PC-3 (cell line): ENCODE data around the gene IFT172. TPM values are rescaled to one million over a fixed set of nuclear protein-coding genes. Genes with fewer than 3 reads are reported as not detected.

ENCODE experiments used
- ATAC-seq: fragments of 200-7000 bp; cut with Tn5 transposase; 2 replicates; pipeline ENCODE4 v1.9.1; 2020; ENCODE audit warnings: mild to moderate bottlenecking, moderate library complexity
- BruUV-seq: library from RNA; stranded (reverse); fragments of 400-500 nt; replicated peaks from 2 replicates; lab custom pipeline; 2021; lab: Mats Ljungman, UMichigan
- CTCF ChIA-PET: fragments of 300-600 bp; sonication (Branson Sonifier 250); formaldehyde crosslinking; loops from one replicate; lab custom pipeline; 2022; ENCODE audit warnings: antibody characterized with exemption; lab: Charles Lee
- POLR2A ChIA-PET: fragments of 300-600 bp; sonication (Branson Sonifier 250); formaldehyde crosslinking; loops from one replicate; lab custom pipeline; 2022; ENCODE audit warnings: antibody characterized with exemption; ENCODE audit not compliant: unreplicated experiment; lab: Charles Lee
- DNase-seq: peaks from one replicate; pipeline ENCODE4 v3.0.0-alpha.2; 2015
- H2AFZ ChIP-seq: fragments of 300-600 bp; sonication (generic); 2 replicates; pipeline ENCODE4 v1.6.0; 2016; ENCODE audit warnings: antibody characterized with exemption, low read length
- H3F3A ChIP-seq: fragments of 300-600 bp; sonication (generic); one replicate; pipeline ENCODE4 v1.6.0; 2017; ENCODE audit warnings: antibody characterized with exemption, low read length, control low read depth, mild to moderate bottlenecking; ENCODE audit not compliant: unreplicated experiment
- H3K27ac ChIP-seq: fragments of 300-600 bp; sonication (generic); 2 replicates; pipeline ENCODE4 v1.5.1; 2016; ENCODE audit warnings: mild to moderate bottlenecking, low read length
- H3K27me3 ChIP-seq: fragments of 300-600 bp; sonication (generic); 2 replicates; pipeline ENCODE4 v1.6.1; 2016; ENCODE audit warnings: low read length, mixed read lengths
- H3K36me3 ChIP-seq: fragments of 300-600 bp; sonication (generic); 2 replicates; pipeline ENCODE4 v1.6.1; 2016; ENCODE audit warnings: low read depth, mixed run types, low read length, mixed read lengths
- H3K4me1 ChIP-seq: fragments of 300-600 bp; sonication (generic); 2 replicates; pipeline ENCODE4 v1.5.1; 2016; ENCODE audit warnings: low read length; ENCODE audit not compliant: insufficient read depth
- H3K4me2 ChIP-seq: fragments of 300-600 bp; sonication (generic); 2 replicates; pipeline ENCODE4 v1.6.0; 2016; ENCODE audit warnings: low read length
- H3K4me3 ChIP-seq: fragments of 300-600 bp; sonication (generic); 2 replicates; pipeline ENCODE4 v1.5.1; 2016; ENCODE audit warnings: mild to moderate bottlenecking, low read length, mixed read lengths
- H3K79me2 ChIP-seq: fragments of 300-600 bp; sonication (generic); 2 replicates; pipeline ENCODE4 v1.6.1; 2017; ENCODE audit warnings: low read length, mixed read lengths
- H3K9ac ChIP-seq: fragments of 300-600 bp; sonication (generic); 2 replicates; pipeline ENCODE4 v1.6.0; 2016; ENCODE audit warnings: mild to moderate bottlenecking, low read length
- H3K9me2 ChIP-seq: fragments of 300-600 bp; sonication (generic); replicated peaks from 2 replicates; pipeline ENCODE4 v1.6.1; 2016; ENCODE audit warnings: mixed run types, low read length, mixed read lengths
- H3K9me3 ChIP-seq: fragments of 300-600 bp; sonication (generic); 2 replicates; pipeline ENCODE4 v1.6.1; 2016; ENCODE audit warnings: low read length, mixed read lengths
- H4K20me1 ChIP-seq: fragments of 300-600 bp; sonication (generic); 2 replicates; pipeline ENCODE4 v1.6.1; 2016; ENCODE audit warnings: low read length, mixed read lengths
- CTCF ChIP-seq: fragments of 300-600 bp; sonication (generic); conservative IDR thresholded peaks from 2 replicates; pipeline ENCODE4 v1.5.1; 2017; ENCODE audit warnings: antibody characterized with exemption, low read depth, mild to moderate bottlenecking, low read length
- EZH2 ChIP-seq: fragments of 300-600 bp; sonication (generic); IDR thresholded peaks from one replicate; pipeline ENCODE4 v1.6.1; 2017; ENCODE audit warnings: antibody characterized with exemption, mild to moderate bottlenecking, low read length; ENCODE audit not compliant: unreplicated experiment
- EZH2phosphoT487 ChIP-seq: fragments of 300-600 bp; sonication (generic); IDR thresholded peaks from 2 replicates; pipeline ENCODE4 v1.6.1; 2018; ENCODE audit warnings: mild to moderate bottlenecking, antibody characterized with exemption, low read length, borderline replicate concordance
- intact Hi-C: fragments of 100-400 bp; cut with micrococcal nuclease; formaldehyde crosslinking; loops from 2 replicates; pipeline ENCODE4 v1.9.0; 2023
- total RNA-seq: library from RNA; depleted of rRNA; stranded (reverse); fragments of >200 nt; gene quantifications from 2 replicates; pipeline ENCODE4 v1.2.3, GENCODE V29; 2014

Gene IFT172
- total RNA-seq, 1 experiment from 2014 or later, result 22.9 TPM

GRCh38 chr2:27495840-27496356 lies 6.4 kb upstream of the IFT172 start:
- ChIA-PET CTCF (interaction anchor here (0.6 kb wide), 1 partner anchor 36 kb away, joined by 3 read pairs; no protein-coding TSS in a partner anchor), POLR2A (no interaction called here)
- H3K27ac ChIP-seq, result no peak overlapping the region
- no peaks in the 10 kb centered on the region for H3K79me2 ChIP-seq
- no peaks in the 10 kb centered on the region for H3K9me3 ChIP-seq
- no peaks in the 10 kb centered on the region for H3K27me3 ChIP-seq
- H3K4me2 ChIP-seq, result peak overlapping the region; percentile 100; the same call in 1 of the 2 replicates
- H4K20me1 ChIP-seq, result no peaks in the 10 kb centered on the region
- no peak for DNase-seq
- no peaks in the 10 kb centered on the region for H3F3A ChIP-seq
- H3K4me3 ChIP-seq, result no peak overlapping the region
- no peak for ATAC-seq
- no TSS peak for BruUV-seq
- H3K9ac ChIP-seq, result no peak overlapping the region
- no peaks in the 10 kb centered on the region for H3K36me3 ChIP-seq
- H3K4me1 ChIP-seq, result 0 out of 2 replicates have a peak, but pooled peaks cover 3% of the 10 kb centered on the region
- intact Hi-C loops, result no loop called here
- TF ChIP-seq EZH2phosphoT487 (no peak), EZH2 (no peak), CTCF (no peak)
- H3K9me2 ChIP-seq, result no peaks in the 10 kb centered on the region
- H2AFZ ChIP-seq, result peak overlapping the region; percentile 100; the same call in 1 of the 2 replicates

GRCh38 chr2:27494944-27495554 lies 5.5 kb upstream of the IFT172 start, which contains the start of gene FNDC4:
TSS of gene FNDC4 (minus strand) at chr2:27495200. CDS start at chr2:27494679, 521 bp downstream.
- POLR2A ChIA-PET, result no interaction called here
- CTCF ChIA-PET, result no interaction called here
- H2AFZ ChIP-seq, result peak within 1 kb of the TSS; percentile 100

More at GRCh38 chr2:27494944-27495554, 5.5 kb upstream of the IFT172 start, which contains the start of gene FNDC4:
- Histone ChIP-seq H3K9me3 (no peaks in the 10 kb centered on the region), H3K4me3 (peak within 1 kb of the TSS; percentile 89), H4K20me1 (no peaks in the 10 kb centered on the region), H3F3A (no peaks in the 10 kb centered on the region), H3K9ac (peak within 1 kb of the TSS; percentile 40; the same call in 1 of the 2 replicates), H3K4me2 (peak within 1 kb of the TSS; percentile 100), H3K9me2 (no peaks in the 10 kb centered on the region), H3K79me2 (no peaks in the 10 kb centered on the region), H3K36me3 (no peaks in the 10 kb centered on the region), H3K4me1 (peaks cover 6% of the 10 kb centered on the region; the same call in 1 of the 2 replicates), H3K27me3 (no peaks in the 10 kb centered on the region), H3K27ac (no peak within 1 kb of the TSS)
- DNase-seq, result peak; percentile 22
- intact Hi-C loops, result no loop called here
- BruUV-seq, result no TSS peak
- TF ChIP-seq EZH2phosphoT487, result no peak
- no peak for TF ChIP-seq CTCF
- TF ChIP-seq EZH2, result no peak
- ATAC-seq, result peak; percentile 72
